RWPE2 (cell line): ENCODE data around the gene PICK1.

ENCODE experiments used
- ATAC-seq: fragments of 200-7000 bp; cut with Tn5 transposase; 3 replicates; pipeline ENCODE4 v1.9.1; 2021; ENCODE audit warnings: low read depth
- DNase-seq: peaks from one replicate; pipeline ENCODE4 v3.0.0-alpha.2; 2020; ENCODE audit warnings: low spot score
- H3K27ac ChIP-seq: fragments of 450-650 bp; 2 replicates; pipeline ENCODE4 v1.5.1; 2017; ENCODE audit warnings: mild to moderate bottlenecking; ENCODE audit not compliant: poor library complexity, severe bottlenecking
- H3K27me3 ChIP-seq: fragments of 250-450 bp; sonication (Bioruptor Pico); 2 replicates; pipeline ENCODE4 v1.5.1; 2021; ENCODE audit warnings: mild to moderate bottlenecking, moderate library complexity; ENCODE audit not compliant: insufficient read depth, poor library complexity, severe bottlenecking
- H3K36me3 ChIP-seq: fragments of 250-450 bp; sonication (Bioruptor Pico); 2 replicates; pipeline ENCODE4 v1.5.1; 2020; ENCODE audit warnings: low read depth, mild to moderate bottlenecking, moderate library complexity
- H3K4me1 ChIP-seq: fragments of 250-450 bp; sonication (Bioruptor Pico); 2 replicates; pipeline ENCODE4 v1.5.1; 2021; ENCODE audit warnings: mild to moderate bottlenecking, moderate library complexity; ENCODE audit not compliant: insufficient read depth, poor library complexity, severe bottlenecking
- H3K4me3 ChIP-seq: fragments of 250-450 bp; sonication (Bioruptor Pico); 2 replicates; pipeline ENCODE4 v1.5.1; 2021; ENCODE audit warnings: mild to moderate bottlenecking, moderate library complexity; ENCODE audit not compliant: severe bottlenecking
- H3K9me3 ChIP-seq: fragments of 250-450 bp; sonication (Bioruptor Pico); 2 replicates; pipeline ENCODE4 v1.5.1; 2021; ENCODE audit warnings: mild to moderate bottlenecking, moderate library complexity; ENCODE audit not compliant: severe bottlenecking
- CTCF ChIP-seq: fragments of 450-650 bp; IDR thresholded peaks from one replicate; pipeline ENCODE4 v1.5.1; 2017; ENCODE audit warnings: mild to moderate bottlenecking, moderate library complexity; ENCODE audit not compliant: poor library complexity, severe bottlenecking

PICK1 gene

GRCh38 chr22:38125038-38125610 is 67.9 kb downstream of the PICK1 start:
- Histone ChIP-seq H3K4me1 (peaks cover 11% of the 10 kb centered on the region), H3K4me3 (no peak overlapping the region), H3K36me3 (no peaks in the 10 kb centered on the region), H3K9me3 (no peaks in the 10 kb centered on the region), H3K27me3 (no peaks in the 10 kb centered on the region), H3K27ac (no peak overlapping the region)
- ATAC-seq (no peak), DNase-seq (no peak)
- TF ChIP-seq CTCF: no peak
